ENCODE data around the gene FKBP7. TPM values are rescaled to one million over a fixed set of nuclear protein-coding genes. Genes with fewer than 3 reads are reported as not detected.

The FKBP7 gene
- total and polyA plus RNA-seq, 2 of the 8 experiments (the other 6 are each of a cell fraction or from before 2014, with no cell fraction given) = 3.6 to 7.0 TPM

- TF ChIP-seq CTCF (IDR thresholded peaks at IDR 0.05; ENCODE audit: control extremely low read depth in 1 of 3, insufficient read depth in 1 of 3, low read depth in 1 of 3, low read length in 3 of 3) (no peak), NANOG (IDR thresholded peaks at IDR 0.05; ENCODE audit: insufficient read depth, low read depth, low read length, poor library complexity, severe bottlenecking) (no peak), SIX5 (IDR thresholded peaks at IDR 0.05; ENCODE audit: low read depth, low read length) (no peak), RBBP5 (IDR thresholded peaks at IDR 0.05; ENCODE audit: borderline replicate concordance, low read depth, low read length) (no peak), KDM4A (IDR thresholded peaks at IDR 0.05; ENCODE audit: low read depth, low read length, severe bottlenecking) (no peak), POLR2AphosphoS5 (IDR thresholded peaks at IDR 0.05; ENCODE audit: low read depth, low read length) (no peak), USF2 (IDR thresholded peaks at IDR 0.05; ENCODE audit: low read length) (no peak)
These were observed 6.0 kb upstream of the FKBP7 start (continued) for GRCh38 chr2:178484245-178485041.

Measured in H1 (cell line).